Muscle of leg (tissue), 11 donors: ENCODE results near the gene BTF3. TPM values are rescaled to one million over a fixed set of nuclear protein-coding genes. Genes with fewer than 3 reads are reported as not detected.

ENCODE experiments used
- DNase-seq: peaks from one replicate; pipeline ENCODE4 v3.0.0; 2013
- H3K27ac ChIP-seq: one replicate; pipeline ENCODE4 v1.5.1; 2013; ENCODE audit warnings: mild to moderate bottlenecking, low read length, control low read depth
- H3K27me3 ChIP-seq: one replicate; pipeline ENCODE4 v1.6.1; 2013; ENCODE audit warnings: low read length; ENCODE audit not compliant: control insufficient read depth, insufficient read depth
- H3K36me3 ChIP-seq: one replicate; pipeline ENCODE4 v1.6.1; 2013; ENCODE audit warnings: low read length; ENCODE audit not compliant: control insufficient read depth, insufficient read depth
- H3K4me1 ChIP-seq: one replicate; pipeline ENCODE4 v1.6.1; 2013; ENCODE audit warnings: low read length; ENCODE audit not compliant: control insufficient read depth, insufficient read depth
- H3K4me3 ChIP-seq: one replicate; pipeline ENCODE4 v1.5.1; 2013; ENCODE audit warnings: low read length, control low read depth
- H3K9me3 ChIP-seq: replicated peaks from 2 replicates; pipeline ENCODE4 v1.6.1; 2013; ENCODE audit warnings: low read depth, low read length; ENCODE audit not compliant: control insufficient read depth
- WGBS: methylation state at CpG from one replicate; pipeline ENCODE4 v1.1.5; 2013; ENCODE audit warnings: missing lambda C conversion rate; ENCODE audit not compliant: insufficient coverage; 5-methylcytosine and 5-hydroxymethylcytosine counted together
- polyA plus RNA-seq, 8 donors: library from polyadenylated mRNA; unstranded; fragments of 120-200 nt; gene quantifications; one replicate each; pipeline versions ENCODE4 v1.2.1 to v1.2.3, GENCODE V29; 2013; ENCODE audit warnings: inconsistent platforms in 1 of 8, low replicate concordance in 1 of 8; ENCODE audit not compliant: insufficient read length in 8 of 8, insufficient read depth in 1 of 8
- total RNA-seq: library from RNA; stranded (reverse); fragments of 120-200 nt; gene quantifications from one replicate; pipeline ENCODE4 v1.2.4, GENCODE V29; 2013

BTF3 gene
- total and polyA plus RNA-seq, 9 donors, result 522 to 1,302 (median 1,139) TPM

- H3K27me3 ChIP-seq, result peaks cover 8% of the 10 kb centered on the region
- no peak overlapping the region for H3K27ac ChIP-seq
- H3K9me3 ChIP-seq, result no peaks in the 10 kb centered on the region
- no peaks in the 10 kb centered on the region for H3K4me1 ChIP-seq
- WGBS, result 90% methylated on average over 1 of the region's 1 CpG
- H3K4me3 ChIP-seq, result no peak overlapping the region
- H3K36me3 ChIP-seq, result no peaks in the 10 kb centered on the region
- no peak for DNase-seq
These were observed 33.1 kb downstream of the BTF3 start for GRCh38 chr5:73531356-73531755.

DNA sequence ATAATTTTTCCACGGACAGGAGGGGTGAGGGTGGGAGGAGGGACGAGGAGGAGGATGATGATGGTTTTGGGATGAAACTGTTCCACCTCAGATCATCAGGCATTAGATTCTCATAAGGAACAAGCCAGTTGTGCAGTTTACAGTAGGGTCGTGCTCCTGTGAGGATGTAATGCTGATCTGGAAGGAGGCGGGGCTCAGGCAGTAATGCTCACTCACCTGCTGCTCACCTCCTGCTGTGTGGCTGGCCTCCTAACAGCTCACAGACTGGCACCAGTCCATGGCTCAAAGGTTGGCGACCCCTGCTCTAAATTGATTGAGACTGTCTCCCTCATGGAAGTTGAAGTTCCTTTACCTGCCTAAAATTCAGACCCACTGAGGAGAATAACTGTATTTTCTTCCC lies 34.0 kb downstream of the BTF3 start:
- WGBS, result 89% methylated on average over 1 of the region's 5 CpGs
- H3K27ac ChIP-seq, result no peak overlapping the region
- peaks cover 8% of the 10 kb centered on the region for H3K27me3 ChIP-seq
- H3K9me3 ChIP-seq, result no peaks in the 10 kb centered on the region
- H3K4me3 ChIP-seq, result no peak overlapping the region
- no peaks in the 10 kb centered on the region for H3K36me3 ChIP-seq
- no peaks in the 10 kb centered on the region for H3K4me1 ChIP-seq
- DNase-seq, result no peak

DNA sequence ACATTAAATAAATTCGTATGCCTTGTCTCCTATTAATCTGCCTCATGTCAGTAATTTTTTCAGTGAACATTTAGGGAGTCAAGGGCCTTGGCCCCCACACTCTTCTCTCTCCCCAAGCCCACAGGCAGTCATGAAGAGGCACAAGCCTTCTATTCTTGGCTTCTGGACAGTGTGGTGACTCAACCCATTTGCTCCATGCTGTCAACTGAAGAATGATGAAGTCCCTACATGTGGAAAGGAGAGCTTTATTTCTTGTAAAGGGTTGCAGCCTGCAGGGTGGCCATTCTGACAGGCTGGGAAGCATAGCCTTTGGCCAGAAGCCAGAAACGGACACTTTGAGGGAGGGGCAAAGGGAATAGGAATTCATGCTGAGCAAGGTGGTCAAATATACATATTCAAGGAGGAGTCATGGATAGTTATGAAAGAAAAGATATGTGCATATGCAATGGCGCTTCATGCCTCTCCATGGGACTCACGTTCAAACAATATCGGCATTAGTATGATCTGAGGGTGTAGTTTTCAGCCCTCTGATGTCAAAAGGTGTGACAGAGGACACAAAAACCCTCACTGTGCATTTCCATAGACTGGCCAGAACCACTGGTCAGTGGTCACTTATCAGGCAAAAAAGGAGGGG lies 35.9 kb downstream of the BTF3 start:
- 40% methylated on average over 1 of the region's 5 CpGs for WGBS
- DNase-seq, result no peak
- Histone ChIP-seq H3K4me3 (no peak overlapping the region), H3K4me1 (no peaks in the 10 kb centered on the region), H3K27me3 (peaks cover 10% of the 10 kb centered on the region), H3K9me3 (no peaks in the 10 kb centered on the region), H3K27ac (no peak overlapping the region), H3K36me3 (no peaks in the 10 kb centered on the region)

- WGBS, result no CpG with 5 or more reads among the region's 2 CpGs
- H3K36me3 ChIP-seq, result no peaks in the 10 kb centered on the region
These were observed 36.7 kb downstream of the BTF3 start for GRCh38 chr5:73534971-73535370.

DNA sequence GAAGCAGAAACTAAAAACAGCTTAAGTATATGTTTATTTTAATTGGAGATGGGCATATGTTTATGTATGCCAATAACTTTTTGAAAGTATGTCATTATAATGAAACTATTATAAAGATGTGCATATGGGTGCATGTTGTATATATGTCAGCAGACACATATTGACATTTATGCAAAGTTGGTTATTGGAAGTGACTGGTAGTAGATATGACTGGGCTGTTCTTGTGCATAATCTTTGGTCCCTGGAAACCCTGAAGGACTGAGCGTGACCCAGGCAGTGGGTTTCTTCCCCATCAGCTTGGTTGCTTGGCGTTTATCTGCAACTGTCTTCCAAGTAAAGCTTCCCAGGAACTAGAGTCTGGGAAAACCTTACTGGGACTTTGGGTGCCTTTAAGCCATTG lies 41.5 kb downstream of the BTF3 start:
- no peak overlapping the region for H3K4me3 ChIP-seq
- peaks cover 10% of the 10 kb centered on the region for H3K27me3 ChIP-seq
- 51% methylated on average over 2 of the region's 2 CpGs for WGBS
- no peaks in the 10 kb centered on the region for H3K9me3 ChIP-seq
- H3K27ac ChIP-seq, result no peak overlapping the region
- DNase-seq, result no peak
- no peaks in the 10 kb centered on the region for H3K36me3 ChIP-seq
- no peaks in the 10 kb centered on the region for H3K4me1 ChIP-seq

More at GRCh38 chr5:73534971-73535370, 36.7 kb downstream of the BTF3 start:
- no peaks in the 10 kb centered on the region for H3K9me3 ChIP-seq
- no peak for DNase-seq
- H3K27ac ChIP-seq, result no peak overlapping the region
- peaks cover 10% of the 10 kb centered on the region for H3K27me3 ChIP-seq
- H3K4me1 ChIP-seq, result no peaks in the 10 kb centered on the region
- H3K4me3 ChIP-seq, result no peak overlapping the region

DNA sequence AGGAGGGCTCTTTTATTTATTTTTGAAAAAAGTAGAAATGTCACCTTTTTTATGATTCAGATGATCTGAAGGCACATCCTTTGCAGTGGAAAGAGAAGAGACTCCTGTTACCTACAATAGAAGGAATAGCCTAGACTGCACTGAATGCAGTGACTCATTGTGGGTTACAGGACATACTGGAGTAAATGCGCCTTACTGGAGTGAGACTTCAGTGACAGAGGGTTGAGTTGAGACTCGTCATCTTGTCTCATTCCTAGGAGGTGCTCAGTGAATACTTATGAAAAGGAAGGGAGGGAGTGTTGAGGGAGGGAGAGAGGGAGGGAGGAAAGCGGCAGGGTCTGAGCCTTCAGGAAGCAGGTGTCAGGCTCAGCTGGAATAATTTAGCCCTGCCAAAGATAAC lies 42.0 kb downstream of the BTF3 start:
- Histone ChIP-seq H3K9me3 (no peaks in the 10 kb centered on the region), H3K4me3 (no peak overlapping the region), H3K27me3 (peaks cover 10% of the 10 kb centered on the region), H3K27ac (no peak overlapping the region), H3K4me1 (no peaks in the 10 kb centered on the region), H3K36me3 (no peaks in the 10 kb centered on the region)
- no peak for DNase-seq
- 45% methylated on average over 3 of the region's 3 CpGs for WGBS

DNA sequence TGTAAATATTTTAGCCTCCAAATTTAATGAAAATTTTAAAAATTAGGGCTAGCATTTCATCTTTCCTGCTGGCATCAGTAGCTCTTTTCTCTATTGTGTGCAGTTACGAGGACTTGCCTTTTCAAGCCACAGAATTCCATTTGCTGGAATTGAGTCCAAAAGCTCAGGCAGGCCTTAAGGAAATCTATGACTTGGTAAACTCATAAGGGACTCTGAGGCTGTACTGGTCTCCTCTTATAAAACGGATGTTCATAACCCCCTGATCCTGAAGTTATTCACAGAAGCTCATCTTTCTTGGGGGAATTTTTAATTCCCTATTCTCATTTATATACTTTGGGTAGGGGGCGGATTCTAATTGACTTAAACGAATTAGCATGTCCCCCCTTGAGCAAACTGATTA lies 43.8 kb downstream of the BTF3 start:
- H3K36me3 ChIP-seq, result no peaks in the 10 kb centered on the region
- no peak overlapping the region for H3K27ac ChIP-seq
- H3K4me1 ChIP-seq, result no peaks in the 10 kb centered on the region
- H3K9me3 ChIP-seq, result no peaks in the 10 kb centered on the region
- H3K4me3 ChIP-seq, result no peak overlapping the region
- H3K27me3 ChIP-seq, result peaks cover 10% of the 10 kb centered on the region
- 0% methylated on average over 1 of the region's 4 CpGs for WGBS
- DNase-seq, result peak; percentile 20

- 91% methylated on average over 4 of the region's 9 CpGs for WGBS
- H3K36me3 ChIP-seq, result no peaks in the 10 kb centered on the region
- no peak overlapping the region for H3K4me3 ChIP-seq
- peaks cover 8% of the 10 kb centered on the region for H3K27me3 ChIP-seq
- H3K4me1 ChIP-seq, result no peaks in the 10 kb centered on the region
- no peak for DNase-seq
- no peaks in the 10 kb centered on the region for H3K9me3 ChIP-seq
- no peak overlapping the region for H3K27ac ChIP-seq
These were observed 46.5 kb downstream of the BTF3 start for GRCh38 chr5:73544429-73545402.

DNA sequence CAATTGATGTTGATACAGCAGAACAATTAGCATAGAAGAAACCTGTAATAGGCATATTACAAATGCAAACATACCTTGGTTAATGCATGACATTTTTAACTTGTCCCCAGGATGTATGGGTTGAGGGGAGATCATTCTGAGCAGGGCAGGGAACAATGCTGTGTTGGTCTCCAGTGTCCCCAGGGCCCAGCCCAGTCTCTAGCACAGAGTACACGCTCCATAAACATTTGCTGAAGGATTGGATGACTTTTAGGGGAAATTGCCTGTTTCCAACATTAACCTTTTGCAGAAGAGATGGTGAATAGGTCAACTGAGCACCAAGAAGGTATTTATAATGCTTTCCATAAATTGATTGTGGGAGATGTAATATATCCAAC lies 47.1 kb downstream of the BTF3 start:
- H3K36me3 ChIP-seq, result no peaks in the 10 kb centered on the region
- no peaks in the 10 kb centered on the region for H3K9me3 ChIP-seq
- H3K27ac ChIP-seq, result no peak overlapping the region
- H3K27me3 ChIP-seq, result peaks cover 7% of the 10 kb centered on the region
- no peak for DNase-seq
- H3K4me1 ChIP-seq, result no peaks in the 10 kb centered on the region
- no peak overlapping the region for H3K4me3 ChIP-seq
- WGBS, result no CpG with 5 or more reads among the region's 1 CpG

DNA sequence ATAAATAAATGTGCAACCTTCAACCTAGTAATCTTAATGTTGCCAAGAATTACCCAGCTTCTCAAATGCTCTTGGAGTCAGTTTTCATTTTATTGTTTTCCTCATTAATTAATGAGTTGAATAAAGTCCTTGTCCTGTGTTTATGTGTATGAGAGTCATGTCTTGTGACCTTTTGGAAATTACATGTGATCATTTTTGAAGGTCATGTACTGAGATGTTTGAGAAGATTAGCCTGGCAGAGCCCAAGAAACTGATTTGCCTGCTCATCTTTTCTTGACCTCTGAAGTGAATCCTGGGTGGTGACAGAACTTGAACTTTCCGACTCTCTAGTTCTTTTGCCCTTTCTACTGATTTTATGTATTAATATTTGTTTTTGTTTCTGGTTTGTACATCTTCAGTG lies 51.8 kb downstream of the BTF3 start:
- Histone ChIP-seq H3K4me1 (no peaks in the 10 kb centered on the region), H3K9me3 (no peaks in the 10 kb centered on the region), H3K27ac (no peak overlapping the region), H3K36me3 (peaks cover 15% of the 10 kb centered on the region), H3K27me3 (no peaks in the 10 kb centered on the region), H3K4me3 (no peak overlapping the region)
- no peak for DNase-seq
- no CpG with 5 or more reads among the region's 1 CpG for WGBS
